ENCODE measurements around the gene PNLDC1.
"Not testable (repeated sequence)": the region's sequence is repeated elsewhere in the genome, so short reads cannot be mapped to it uniquely, and the experiment has no call there.

PNLDC1 gene

GRCh38 chr6:159815410-159815809, 15.3 kb downstream of the PNLDC1 start:
- no peak overlapping the region for H3K27ac ChIP-seq
- TF ChIP-seq CTCF (conservative IDR thresholded peaks at IDR 0.05), result no peak

GRCh38 chr6:159816775-159817174, 16.7 kb downstream of the PNLDC1 start:
- H3K27ac ChIP-seq, result peak overlapping the region; percentile 79

GRCh38 chr6:159817951-159818739, 18.1 kb downstream of the PNLDC1 start:
- TF ChIP-seq CTCF (conservative IDR thresholded peaks at IDR 0.05), result no peak
- peak overlapping the region; percentile 79; the same call in 1 of the 2 replicates for H3K27ac ChIP-seq

- no peak overlapping the region for H3K27ac ChIP-seq
- TF ChIP-seq CTCF (conservative IDR thresholded peaks at IDR 0.05), result no peak
Observed at GRCh38 chr6:159819098-159819497, 19.0 kb downstream of the PNLDC1 start.

GRCh38 chr6:159819932-159820640, 20.0 kb downstream of the PNLDC1 start:
- no peak for TF ChIP-seq CTCF (conservative IDR thresholded peaks at IDR 0.05)
- no peak overlapping the region for H3K27ac ChIP-seq

- no peak overlapping the region for H3K27ac ChIP-seq
- TF ChIP-seq CTCF (conservative IDR thresholded peaks at IDR 0.05), result no peak
Observed at GRCh38 chr6:159821122-159821521, 21.0 kb downstream of the PNLDC1 start.

- no peak overlapping the region for H3K27ac ChIP-seq
- no peak for TF ChIP-seq CTCF (conservative IDR thresholded peaks at IDR 0.05)
Observed at GRCh38 chr6:159821726-159822125, 21.6 kb downstream of the PNLDC1 start.

GRCh38 chr6:159823953-159824352, 23.9 kb downstream of the PNLDC1 start:
- no peak for TF ChIP-seq CTCF (conservative IDR thresholded peaks at IDR 0.05)
- H3K27ac ChIP-seq, result no peak overlapping the region

- H3K27ac ChIP-seq, result not testable (repeated sequence)
Observed at GRCh38 chr6:159824690-159825089, 24.6 kb downstream of the PNLDC1 start.
